ENCODE data around the gene RACK1. TPM values are rescaled to one million over a fixed set of nuclear protein-coding genes. Genes with fewer than 3 reads are reported as not detected.

Gene RACK1
- total and polyA plus RNA-seq, 2 of the 4 experiments (the other 2 are of a cell fraction), result 4,263 to 9,350 TPM

GRCh38 chr5:181189363-181189961 is 54.2 kb downstream of the RACK1 start (continued):
- TF ChIP-seq USF2 (IDR thresholded peaks at IDR 0.05; ENCODE audit: low read depth, low read length) (no peak), SMC3 (IDR thresholded peaks at IDR 0.05; ENCODE audit: low read depth, low read length) (no peak), BHLHE40 (IDR thresholded peaks at IDR 0.05; ENCODE audit: low read depth, low read length) (no peak), MAFK (IDR thresholded peaks at IDR 0.05; ENCODE audit: low read depth, low read length) (no peak), RAD21 (IDR thresholded peaks at IDR 0.05; ENCODE audit: low read length) (no peak)
